B cell (primary cell): ENCODE data around the gene CLCNKB.

ENCODE experiments used
- CTCF ChIP-seq: fragments of 200-600 bp; IDR thresholded peaks from one replicate; pipeline ENCODE4 v1.8.0; 2022; ENCODE audit warnings: antibody characterized with exemption, mild to moderate bottlenecking
- EZH2 ChIP-seq: IDR thresholded peaks from 2 replicates; pipeline ENCODE4 v1.6.1; 2012; ENCODE audit warnings: borderline replicate concordance, low read depth, mild to moderate bottlenecking, moderate library complexity, low read length; ENCODE audit not compliant: insufficient read depth, poor library complexity, severe bottlenecking

GRCh38 chr1:16041200-16041599, 2.4 kb upstream of the CLCNKB start:
- TF ChIP-seq CTCF: no peak
- TF ChIP-seq EZH2: no peak
